GM12891 (cell line): Measurements from ENCODE around the gene THBD.

Source experiments
- POLR2A ChIP-seq: IDR thresholded peaks from 2 replicates; pipeline ENCODE4 v1.6.1; 2011; ENCODE audit warnings: low read depth, low read length, control low read depth
- POLR2AphosphoS5 ChIP-seq: IDR thresholded peaks from 2 replicates; pipeline ENCODE4 v1.6.1; 2011; ENCODE audit warnings: low read depth, low read length, control low read depth
- POU2F2 ChIP-seq: IDR thresholded peaks from 2 replicates; pipeline ENCODE4 v1.6.1; 2011; ENCODE audit warnings: low read depth, mild to moderate bottlenecking, control low read depth, low read length, moderate library complexity
- SPI1 ChIP-seq: IDR thresholded peaks from 2 replicates; pipeline ENCODE4 v1.6.1; 2011; ENCODE audit warnings: low read depth, low read length, control low read depth
- TAF1 ChIP-seq: IDR thresholded peaks from 2 replicates; pipeline ENCODE4 v1.6.1; 2011; ENCODE audit warnings: low read depth, low read length, control low read depth

DNA sequence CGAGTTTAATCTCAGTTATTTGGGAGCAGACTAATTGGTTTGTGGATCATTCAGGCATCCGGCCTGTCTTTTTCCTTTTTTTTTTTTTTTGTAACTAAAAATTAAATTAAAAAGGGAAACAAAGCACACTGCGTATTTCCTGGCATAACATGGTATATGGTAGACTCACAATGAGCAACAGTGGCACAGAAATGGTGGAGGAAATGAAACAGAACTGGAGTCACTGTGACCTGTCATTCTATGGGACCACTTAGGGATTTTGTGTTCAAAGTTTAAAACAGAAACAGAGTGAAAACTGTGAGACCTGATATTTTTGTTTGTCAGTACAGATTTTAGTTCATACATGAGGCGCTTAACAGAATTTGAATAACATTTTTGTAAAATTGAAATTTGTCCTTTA lies 41.4 kb upstream of the THBD start:
- TF ChIP-seq TAF1, result no peak
- no peak for TF ChIP-seq POLR2A
- no peak for TF ChIP-seq POLR2AphosphoS5
- no peak for TF ChIP-seq SPI1
- no peak for TF ChIP-seq POU2F2
